WTC11 (cell line): ENCODE measurements around the gene GPR139. TPM values are rescaled to one million over a fixed set of nuclear protein-coding genes. Genes with fewer than 3 reads are reported as not detected.

Experiments used
- ATAC-seq: fragments of 200-7000 bp; cut with Tn5 transposase; 2 replicates; pipeline ENCODE4 v1.10.0; 2021; ENCODE audit warnings: mild to moderate bottlenecking, moderate library complexity
- CTCF ChIA-PET: fragments of 300-600 bp; sonication (Branson Sonifier 250); formaldehyde crosslinking; loops from one replicate; lab custom pipeline; 2021; ENCODE audit warnings: antibody characterized with exemption; lab: Charles Lee
- POLR2A ChIA-PET: fragments of 350-600 bp; sonication (Branson Sonifier 250); formaldehyde crosslinking; loops from one replicate; lab custom pipeline; 2021; ENCODE audit warnings: antibody characterized with exemption; lab: Charles Lee
- DNase-seq: peaks from one replicate; pipeline ENCODE4 v3.0.0; 2021; ENCODE audit warnings: low spot score
- H3K27ac Mint-ChIP-seq: 2 replicates; pipeline ENCODE4 v1.8.0; 2021; ENCODE audit warnings: mixed read lengths
- H3K27me3 Mint-ChIP-seq: 2 replicates; pipeline ENCODE4 v1.8.0; 2021; ENCODE audit warnings: low read depth, mild to moderate bottlenecking, moderate library complexity, mixed read lengths
- H3K36me3 Mint-ChIP-seq: 2 replicates; pipeline ENCODE4 v1.8.0; 2021; ENCODE audit warnings: mixed read lengths
- H3K4me1 Mint-ChIP-seq: 2 replicates; pipeline ENCODE4 v1.8.0; 2022; ENCODE audit warnings: mixed read lengths
- H3K4me3 Mint-ChIP-seq: 2 replicates; pipeline ENCODE4 v1.8.0; 2021; ENCODE audit warnings: mild to moderate bottlenecking, moderate library complexity, mixed read lengths
- H3K9me3 Mint-ChIP-seq: 2 replicates; pipeline ENCODE4 v1.8.0; 2021; ENCODE audit warnings: mixed read lengths
- EMX1 ChIP-seq: fragments of 250-450 bp; sonication (Bioruptor Pico); IDR thresholded peaks from 2 replicates; pipeline ENCODE4 v1.8.0; 2021; ENCODE audit warnings: mild to moderate bottlenecking
- IRF2 ChIP-seq: sonication (generic); formaldehyde crosslinking; IDR thresholded peaks from 2 replicates; pipeline ENCODE4 v1.8.0; 2022; ENCODE audit warnings: low read depth, missing genetic modification reagents, borderline replicate concordance
- JAZF1 ChIP-seq: fragments of 250-450 bp; sonication (Bioruptor Pico); IDR thresholded peaks from 2 replicates; pipeline ENCODE4 v1.9.0; 2021; ENCODE audit warnings: moderate library complexity, mild to moderate bottlenecking, inconsistent platforms
- JUN ChIP-seq: sonication (generic); formaldehyde crosslinking; IDR thresholded peaks from 2 replicates; pipeline ENCODE4 v1.8.0; 2023; ENCODE audit warnings: mild to moderate bottlenecking, missing genetic modification reagents
- MXD4 ChIP-seq: fragments of 250-450 bp; sonication (Bioruptor Pico); IDR thresholded peaks from 2 replicates; pipeline ENCODE4 v1.8.0; 2021; ENCODE audit warnings: mild to moderate bottlenecking, moderate library complexity, borderline replicate concordance
- NR3C1 ChIP-seq: sonication (generic); formaldehyde crosslinking; conservative IDR thresholded peaks from 2 replicates; pipeline ENCODE4 v1.8.1; 2023; ENCODE audit warnings: low read depth, mild to moderate bottlenecking, missing genetic modification reagents
- RELA ChIP-seq: sonication (generic); formaldehyde crosslinking; IDR thresholded peaks from 2 replicates; pipeline ENCODE4 v1.8.1; 2022; ENCODE audit warnings: missing genetic modification reagents, mild to moderate bottlenecking, borderline replicate concordance
- RORB ChIP-seq: fragments of 250-450 bp; sonication (Bioruptor Pico); IDR thresholded peaks from 2 replicates; pipeline ENCODE4 v1.9.0; 2021; ENCODE audit warnings: mild to moderate bottlenecking
- SMAD3 ChIP-seq: sonication (generic); formaldehyde crosslinking; IDR thresholded peaks from 2 replicates; pipeline ENCODE4 v1.8.0; 2022; ENCODE audit warnings: missing genetic modification reagents, mild to moderate bottlenecking, borderline replicate concordance
- SOX15 ChIP-seq: fragments of 250-450 bp; sonication (Bioruptor Pico); IDR thresholded peaks from 2 replicates; pipeline ENCODE4 v1.9.0; 2021; ENCODE audit warnings: mild to moderate bottlenecking
- TCF7 ChIP-seq: sonication (generic); formaldehyde crosslinking; IDR thresholded peaks from 2 replicates; pipeline ENCODE4 v1.8.0; 2022; ENCODE audit warnings: mild to moderate bottlenecking, low read depth, missing genetic modification reagents, moderate library complexity
- USF1 ChIP-seq: sonication (generic); formaldehyde crosslinking; IDR thresholded peaks from 2 replicates; pipeline ENCODE4 v1.8.0; 2022; ENCODE audit warnings: mild to moderate bottlenecking, missing genetic modification reagents
- ZNF219 ChIP-seq: sonication (generic); formaldehyde crosslinking; IDR thresholded peaks from 2 replicates; pipeline ENCODE4 v1.8.0; 2023; ENCODE audit warnings: missing genetic modification reagents, mild to moderate bottlenecking, borderline replicate concordance
- ZNF423 ChIP-seq: fragments of 250-450 bp; sonication (Bioruptor Pico); IDR thresholded peaks from 2 replicates; pipeline ENCODE4 v2.1.2; 2022; ENCODE audit warnings: mild to moderate bottlenecking, moderate library complexity
- ZNF671 ChIP-seq: fragments of 250-450 bp; sonication (Bioruptor Pico); IDR thresholded peaks from 2 replicates; pipeline ENCODE4 v1.8.0; 2021; ENCODE audit warnings: mild to moderate bottlenecking
- total RNA-seq: library from RNA; stranded (reverse); gene quantifications from 3 replicates; pipeline ENCODE4 v1.2.3, GENCODE V29; 2021
- TF ChIP-seq, protein P1 (sequence below): sonication (generic); formaldehyde crosslinking; conservative IDR thresholded peaks from 2 replicates; pipeline ENCODE4 v1.8.1; 2022; ENCODE audit warnings: mild to moderate bottlenecking, missing genetic modification reagents
- TF ChIP-seq, protein P2 (sequence below): fragments of 250-450 bp; sonication (Bioruptor Pico); IDR thresholded peaks from 2 replicates; pipeline ENCODE4 v1.9.0; 2021; ENCODE audit warnings: mild to moderate bottlenecking
- TF ChIP-seq, protein P3 (sequence below): fragments of 250-450 bp; sonication (Bioruptor Pico); conservative IDR thresholded peaks from 2 replicates; pipeline ENCODE4 v1.9.0; 2021; ENCODE audit warnings: mild to moderate bottlenecking
- TF ChIP-seq, protein P4 (sequence below): sonication (generic); formaldehyde crosslinking; IDR thresholded peaks from 2 replicates; pipeline ENCODE4 v1.8.0; 2022; ENCODE audit warnings: missing genetic modification reagents

Gene GPR139
- total RNA-seq, 1 experiment from 2014 or later, result 0.48 TPM

DNA sequence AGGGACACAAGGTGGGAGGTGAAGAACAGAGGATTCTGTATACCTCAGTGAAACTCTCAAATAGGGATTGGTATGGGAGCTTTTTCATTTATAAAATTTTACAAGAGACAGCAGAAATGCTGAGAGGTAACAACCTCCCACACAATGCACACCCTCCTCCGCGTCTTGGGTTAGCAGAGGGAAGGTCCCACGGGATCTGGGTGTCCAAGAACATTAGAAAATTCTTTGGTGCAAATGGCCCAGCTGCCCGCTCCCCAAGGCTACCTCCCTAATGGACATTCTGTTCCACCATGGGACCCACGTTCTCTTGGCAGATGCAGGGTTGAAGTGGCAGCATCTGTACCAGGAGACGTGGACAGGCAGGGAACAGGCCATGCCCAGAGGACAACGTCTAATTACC lies 22.5 kb downstream of the GPR139 start:
- no peak overlapping the region for H3K4me3 Mint-ChIP-seq
- CTCF ChIA-PET, result interaction anchor here (1.3 kb wide), 1 partner anchor 144 kb away, joined by 7 read pairs; no protein-coding TSS in a partner anchor
- peaks cover 10% of the 10 kb centered on the region for H3K4me1 Mint-ChIP-seq

More for the DNA sequence above, 22.5 kb downstream of the GPR139 start:
- H3K9me3 Mint-ChIP-seq, result no peaks in the 10 kb centered on the region
- TF ChIP-seq SMAD3, result no peak
- TF ChIP-seq JUN (CRISPR knock-in tag), result no peak
- TF ChIP-seq, protein P1, sequence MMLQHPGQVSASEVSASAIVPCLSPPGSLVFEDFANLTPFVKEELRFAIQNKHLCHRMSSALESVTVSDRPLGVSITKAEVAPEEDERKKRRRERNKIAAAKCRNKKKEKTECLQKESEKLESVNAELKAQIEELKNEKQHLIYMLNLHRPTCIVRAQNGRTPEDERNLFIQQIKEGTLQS (CRISPR knock-in tag), result no peak
- no peak for TF ChIP-seq RORB (CRISPR knock-in tag)
- no peak for TF ChIP-seq ZNF219 (CRISPR knock-in tag)
- TF ChIP-seq NR3C1, result no peak
- TF ChIP-seq, protein P2, sequence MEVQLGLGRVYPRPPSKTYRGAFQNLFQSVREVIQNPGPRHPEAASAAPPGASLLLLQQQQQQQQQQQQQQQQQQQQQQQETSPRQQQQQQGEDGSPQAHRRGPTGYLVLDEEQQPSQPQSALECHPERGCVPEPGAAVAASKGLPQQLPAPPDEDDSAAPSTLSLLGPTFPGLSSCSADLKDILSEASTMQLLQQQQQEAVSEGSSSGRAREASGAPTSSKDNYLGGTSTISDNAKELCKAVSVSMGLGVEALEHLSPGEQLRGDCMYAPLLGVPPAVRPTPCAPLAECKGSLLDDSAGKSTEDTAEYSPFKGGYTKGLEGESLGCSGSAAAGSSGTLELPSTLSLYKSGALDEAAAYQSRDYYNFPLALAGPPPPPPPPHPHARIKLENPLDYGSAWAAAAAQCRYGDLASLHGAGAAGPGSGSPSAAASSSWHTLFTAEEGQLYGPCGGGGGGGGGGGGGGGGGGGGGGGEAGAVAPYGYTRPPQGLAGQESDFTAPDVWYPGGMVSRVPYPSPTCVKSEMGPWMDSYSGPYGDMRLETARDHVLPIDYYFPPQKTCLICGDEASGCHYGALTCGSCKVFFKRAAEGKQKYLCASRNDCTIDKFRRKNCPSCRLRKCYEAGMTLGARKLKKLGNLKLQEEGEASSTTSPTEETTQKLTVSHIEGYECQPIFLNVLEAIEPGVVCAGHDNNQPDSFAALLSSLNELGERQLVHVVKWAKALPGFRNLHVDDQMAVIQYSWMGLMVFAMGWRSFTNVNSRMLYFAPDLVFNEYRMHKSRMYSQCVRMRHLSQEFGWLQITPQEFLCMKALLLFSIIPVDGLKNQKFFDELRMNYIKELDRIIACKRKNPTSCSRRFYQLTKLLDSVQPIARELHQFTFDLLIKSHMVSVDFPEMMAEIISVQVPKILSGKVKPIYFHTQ (CRISPR knock-in tag), result no peak
- no peak for TF ChIP-seq IRF2 (CRISPR knock-in tag)
- TF ChIP-seq, protein P3, sequence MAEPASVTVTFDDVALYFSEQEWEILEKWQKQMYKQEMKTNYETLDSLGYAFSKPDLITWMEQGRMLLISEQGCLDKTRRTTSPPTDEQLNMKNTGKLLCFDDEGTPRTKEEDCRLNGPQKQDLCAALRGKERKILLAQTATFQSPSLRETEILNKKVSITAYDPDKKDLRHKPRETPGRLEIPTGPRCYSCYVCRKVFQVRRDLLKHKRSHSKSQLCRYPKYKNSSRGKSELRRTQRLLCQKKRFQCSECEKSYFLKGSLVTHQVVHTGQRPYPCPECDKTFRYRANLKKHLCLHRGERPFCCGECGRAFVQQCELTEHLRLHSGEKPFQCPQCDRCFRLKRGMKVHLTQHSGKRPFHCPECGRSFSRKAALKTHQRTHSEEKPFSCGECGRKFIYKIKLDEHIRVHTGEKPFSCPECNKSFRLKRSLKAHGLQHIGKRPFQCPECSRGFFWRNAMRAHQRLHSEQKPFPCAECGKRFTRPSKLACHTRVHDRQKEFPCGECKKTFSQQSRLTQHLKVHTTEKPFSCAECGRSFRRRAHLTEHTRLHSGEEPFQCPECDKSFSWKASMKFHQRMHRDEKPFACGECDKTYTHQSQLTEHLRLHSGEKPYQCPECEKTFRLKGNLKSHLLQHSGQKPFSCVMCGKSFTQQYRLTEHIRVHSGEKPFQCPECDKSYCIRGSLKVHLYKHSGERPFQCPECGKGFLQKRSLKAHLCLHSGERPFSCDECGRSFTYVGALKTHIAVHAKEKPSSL (CRISPR knock-in tag), result no peak
- TF ChIP-seq, protein P4, sequence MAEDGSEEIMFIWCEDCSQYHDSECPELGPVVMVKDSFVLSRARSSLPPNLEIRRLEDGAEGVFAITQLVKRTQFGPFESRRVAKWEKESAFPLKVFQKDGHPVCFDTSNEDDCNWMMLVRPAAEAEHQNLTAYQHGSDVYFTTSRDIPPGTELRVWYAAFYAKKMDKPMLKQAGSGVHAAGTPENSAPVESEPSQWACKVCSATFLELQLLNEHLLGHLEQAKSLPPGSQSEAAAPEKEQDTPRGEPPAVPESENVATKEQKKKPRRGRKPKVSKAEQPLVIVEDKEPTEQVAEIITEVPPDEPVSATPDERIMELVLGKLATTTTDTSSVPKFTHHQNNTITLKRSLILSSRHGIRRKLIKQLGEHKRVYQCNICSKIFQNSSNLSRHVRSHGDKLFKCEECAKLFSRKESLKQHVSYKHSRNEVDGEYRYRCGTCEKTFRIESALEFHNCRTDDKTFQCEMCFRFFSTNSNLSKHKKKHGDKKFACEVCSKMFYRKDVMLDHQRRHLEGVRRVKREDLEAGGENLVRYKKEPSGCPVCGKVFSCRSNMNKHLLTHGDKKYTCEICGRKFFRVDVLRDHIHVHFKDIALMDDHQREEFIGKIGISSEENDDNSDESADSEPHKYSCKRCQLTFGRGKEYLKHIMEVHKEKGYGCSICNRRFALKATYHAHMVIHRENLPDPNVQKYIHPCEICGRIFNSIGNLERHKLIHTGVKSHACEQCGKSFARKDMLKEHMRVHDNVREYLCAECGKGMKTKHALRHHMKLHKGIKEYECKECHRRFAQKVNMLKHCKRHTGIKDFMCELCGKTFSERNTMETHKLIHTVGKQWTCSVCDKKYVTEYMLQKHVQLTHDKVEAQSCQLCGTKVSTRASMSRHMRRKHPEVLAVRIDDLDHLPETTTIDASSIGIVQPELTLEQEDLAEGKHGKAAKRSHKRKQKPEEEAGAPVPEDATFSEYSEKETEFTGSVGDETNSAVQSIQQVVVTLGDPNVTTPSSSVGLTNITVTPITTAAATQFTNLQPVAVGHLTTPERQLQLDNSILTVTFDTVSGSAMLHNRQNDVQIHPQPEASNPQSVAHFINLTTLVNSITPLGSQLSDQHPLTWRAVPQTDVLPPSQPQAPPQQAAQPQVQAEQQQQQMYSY (CRISPR knock-in tag), result no peak
- TF ChIP-seq ZNF671 (CRISPR knock-in tag), result no peak
- no peak for TF ChIP-seq RELA (CRISPR knock-in tag)
- TF ChIP-seq MXD4 (CRISPR knock-in tag), result no peak
- TF ChIP-seq JAZF1 (CRISPR knock-in tag), result no peak
- TF ChIP-seq SOX15 (CRISPR knock-in tag), result no peak
- no peak for TF ChIP-seq USF1 (CRISPR knock-in tag)
- TF ChIP-seq EMX1 (CRISPR knock-in tag), result no peak
- no peak for TF ChIP-seq TCF7
- TF ChIP-seq ZNF423 (CRISPR knock-in tag), result no peak
- ATAC-seq (no peak), DNase-seq (no peak)
- no peak overlapping the region for H3K27ac Mint-ChIP-seq
- H3K36me3 Mint-ChIP-seq, result no peaks in the 10 kb centered on the region
- H3K27me3 Mint-ChIP-seq, result no peaks in the 10 kb centered on the region
- POLR2A ChIA-PET, result no interaction called here
